Hepatocyte (in vitro differentiated cells): Measurements from ENCODE around the gene TFF1. TPM values are rescaled to one million over a fixed set of nuclear protein-coding genes. Genes with fewer than 3 reads are reported as not detected.
A peak's percentile ranks its signal among the peaks of the same experiment; 100 is the strongest.

Experiments used
- DNase-seq: peaks from one replicate; pipeline ENCODE4 v3.0.0-alpha.2; 2016; ENCODE audit warnings: low spot score
- H2AFZ ChIP-seq: fragments of 200-600 bp; sonication (generic); 2 replicates; pipeline ENCODE4 v1.6.0; 2016; ENCODE audit warnings: antibody characterized with exemption, mild to moderate bottlenecking
- H3K27ac ChIP-seq: fragments of 200-600 bp; sonication (generic); 2 replicates; pipeline ENCODE4 v1.5.1; 2016; ENCODE audit warnings: mild to moderate bottlenecking
- H3K27me3 ChIP-seq: fragments of 200-600 bp; sonication (generic); 2 replicates; pipeline ENCODE4 v1.6.1; 2016
- H3K36me3 ChIP-seq: fragments of 200-600 bp; sonication (generic); replicated peaks from 2 replicates; pipeline ENCODE4 v1.5.1; 2016; ENCODE audit warnings: low read depth; ENCODE audit not compliant: insufficient read depth
- H3K4me1 ChIP-seq: fragments of 200-600 bp; sonication (generic); 2 replicates; pipeline ENCODE4 v1.5.1; 2016; ENCODE audit warnings: mild to moderate bottlenecking, moderate library complexity; ENCODE audit not compliant: insufficient read depth
- H3K4me2 ChIP-seq: fragments of 200-600 bp; sonication (generic); 2 replicates; pipeline ENCODE4 v1.6.0; 2016
- H3K4me3 ChIP-seq: fragments of 200-600 bp; sonication (generic); 2 replicates; pipeline ENCODE4 v1.5.1; 2016; ENCODE audit warnings: mild to moderate bottlenecking
- H3K79me2 ChIP-seq: fragments of 200-600 bp; sonication (generic); 2 replicates; pipeline ENCODE4 v1.6.0; 2017; ENCODE audit warnings: mild to moderate bottlenecking
- H3K9me2 ChIP-seq: fragments of 200-600 bp; sonication (generic); replicated peaks from 2 replicates; pipeline ENCODE4 v1.6.0; 2017; ENCODE audit warnings: mild to moderate bottlenecking; ENCODE audit not compliant: insufficient read depth
- H3K9me3 ChIP-seq: fragments of 200-600 bp; sonication (generic); 2 replicates; pipeline ENCODE4 v1.5.1; 2016; ENCODE audit warnings: low read depth, mild to moderate bottlenecking
- H4K20me1 ChIP-seq: fragments of 200-600 bp; sonication (generic); 2 replicates; pipeline ENCODE4 v1.6.0; 2016; ENCODE audit warnings: mild to moderate bottlenecking; ENCODE audit not compliant: insufficient read depth, poor library complexity, severe bottlenecking
- EZH2 ChIP-seq: fragments of 200-600 bp; sonication (generic); IDR thresholded peaks from 2 replicates; pipeline ENCODE4 v1.6.1; 2016; ENCODE audit warnings: antibody characterized with exemption, mild to moderate bottlenecking, borderline replicate concordance
- EZH2phosphoT487 ChIP-seq: fragments of 200-600 bp; sonication (generic); IDR thresholded peaks from one replicate; pipeline ENCODE4 v1.6.1; 2018; ENCODE audit warnings: antibody characterized with exemption, mild to moderate bottlenecking, low read depth, moderate library complexity; ENCODE audit not compliant: unreplicated experiment, severe bottlenecking
- WGBS: methylation state at CpG from one replicate; pipeline ENCODE4 v1.1.6; 2016; ENCODE audit warnings: low lambda C conversion rate; ENCODE audit errors: missing lambda C conversion rate; 5-methylcytosine and 5-hydroxymethylcytosine counted together
- polyA plus RNA-seq: library from polyadenylated mRNA; unstranded; fragments of >200 nt; fragmentation: Nextera tagmentation; extraction: Ambion mirVana; gene quantifications from 2 replicates; pipeline ENCODE4 v1.2.1, GENCODE V29; 2016
- total RNA-seq: library from RNA; depleted of rRNA; stranded (reverse); fragments of >200 nt; gene quantifications from 2 replicates; pipeline ENCODE4 v1.2.3, GENCODE V29; 2014
- TF ChIP-seq, protein P1 (sequence below): fragments of 200-600 bp; sonication (generic); IDR thresholded peaks from 2 replicates; pipeline ENCODE4 v1.5.1; 2016; ENCODE audit warnings: antibody characterized with exemption, mild to moderate bottlenecking; ENCODE audit not compliant: poor library complexity

The TFF1 gene
- 57.4 and 84.2 TPM in 2 replicates for total RNA-seq
- polyA plus RNA-seq = 140 and 221 TPM in 2 replicates

- Histone ChIP-seq H3K4me2 (no peak within 1 kb of the TSS), H3K79me2 (no peaks in the 10 kb centered on the region), H3K4me3 (no peak within 1 kb of the TSS), H3K9me3 (no peaks in the 10 kb centered on the region), H4K20me1 (no peaks in the 10 kb centered on the region), H3K4me1 (peaks cover 21% of the 10 kb centered on the region), H3K36me3 (no peaks in the 10 kb centered on the region), H3K27me3 (no peaks in the 10 kb centered on the region), H3K27ac (peak within 1 kb of the TSS; percentile 92), H2AFZ (no peak within 1 kb of the TSS), H3K9me2 (no peaks in the 10 kb centered on the region)
- TF ChIP-seq EZH2phosphoT487 (no peak), EZH2 (no peak)
- TF ChIP-seq, protein P1, sequence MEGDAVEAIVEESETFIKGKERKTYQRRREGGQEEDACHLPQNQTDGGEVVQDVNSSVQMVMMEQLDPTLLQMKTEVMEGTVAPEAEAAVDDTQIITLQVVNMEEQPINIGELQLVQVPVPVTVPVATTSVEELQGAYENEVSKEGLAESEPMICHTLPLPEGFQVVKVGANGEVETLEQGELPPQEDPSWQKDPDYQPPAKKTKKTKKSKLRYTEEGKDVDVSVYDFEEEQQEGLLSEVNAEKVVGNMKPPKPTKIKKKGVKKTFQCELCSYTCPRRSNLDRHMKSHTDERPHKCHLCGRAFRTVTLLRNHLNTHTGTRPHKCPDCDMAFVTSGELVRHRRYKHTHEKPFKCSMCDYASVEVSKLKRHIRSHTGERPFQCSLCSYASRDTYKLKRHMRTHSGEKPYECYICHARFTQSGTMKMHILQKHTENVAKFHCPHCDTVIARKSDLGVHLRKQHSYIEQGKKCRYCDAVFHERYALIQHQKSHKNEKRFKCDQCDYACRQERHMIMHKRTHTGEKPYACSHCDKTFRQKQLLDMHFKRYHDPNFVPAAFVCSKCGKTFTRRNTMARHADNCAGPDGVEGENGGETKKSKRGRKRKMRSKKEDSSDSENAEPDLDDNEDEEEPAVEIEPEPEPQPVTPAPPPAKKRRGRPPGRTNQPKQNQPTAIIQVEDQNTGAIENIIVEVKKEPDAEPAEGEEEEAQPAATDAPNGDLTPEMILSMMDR = no peak
- DNase-seq = peak; percentile 84
- WGBS = 34% methylated on average over 19 of the region's 19 CpGs
These were observed at the start of gene TFF1 for GRCh38 chr21:42366292-42367010. TSS of gene TFF1 (minus strand) at chr21:42366535. CDS start at chr21:42366495, 40 bp downstream.

GRCh38 chr21:42414928-42415769, 48.8 kb upstream of the TFF1 start:
- no peak overlapping the region for H3K27ac ChIP-seq
- no peaks in the 10 kb centered on the region for H3K4me1 ChIP-seq
- no peaks in the 10 kb centered on the region for H3K79me2 ChIP-seq
- no peaks in the 10 kb centered on the region for H3K27me3 ChIP-seq
- H3K4me2 ChIP-seq = no peak overlapping the region
- H3K4me3 ChIP-seq = no peak overlapping the region
- DNase-seq = no peak
- H2AFZ ChIP-seq = no peak overlapping the region
- H3K9me3 ChIP-seq = no peaks in the 10 kb centered on the region
- no peaks in the 10 kb centered on the region for H4K20me1 ChIP-seq
- WGBS = 81% methylated on average over 27 of the region's 27 CpGs
- no peaks in the 10 kb centered on the region for H3K9me2 ChIP-seq
- TF ChIP-seq EZH2phosphoT487 (no peak), EZH2 (no peak)
- TF ChIP-seq, protein P1 = no peak
- H3K36me3 ChIP-seq = no peaks in the 10 kb centered on the region

DNA sequence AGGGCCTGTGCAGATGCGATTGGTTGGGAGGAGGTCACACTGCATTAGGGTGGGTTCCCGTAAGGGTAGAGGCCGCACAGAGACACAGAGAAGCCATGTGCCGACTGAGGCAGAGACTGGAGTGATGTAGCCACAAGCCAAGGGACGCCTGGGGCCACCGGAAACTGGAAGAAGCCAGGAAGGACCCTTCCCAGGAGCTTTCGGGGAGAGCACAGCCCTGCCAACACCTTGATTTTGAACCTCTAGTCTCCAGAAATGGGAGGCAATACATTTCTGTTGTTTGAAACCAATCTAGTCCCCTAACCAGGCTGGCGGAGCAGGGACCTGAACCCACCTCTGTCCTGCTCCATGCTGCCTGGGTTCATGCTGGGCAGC, 48.2 kb upstream of the TFF1 start:
- WGBS = 95% methylated on average over 8 of the region's 8 CpGs
- TF ChIP-seq EZH2phosphoT487 (no peak), EZH2 (no peak)
- TF ChIP-seq, protein P1 = no peak

More for the DNA sequence above, 48.2 kb upstream of the TFF1 start:
- Histone ChIP-seq H4K20me1 (no peaks in the 10 kb centered on the region), H3K9me2 (no peaks in the 10 kb centered on the region), H3K4me3 (no peak overlapping the region), H3K27ac (no peak overlapping the region), H3K4me1 (no peaks in the 10 kb centered on the region), H3K27me3 (no peaks in the 10 kb centered on the region), H3K9me3 (no peaks in the 10 kb centered on the region), H3K79me2 (no peaks in the 10 kb centered on the region), H3K36me3 (no peaks in the 10 kb centered on the region), H2AFZ (no peak overlapping the region), H3K4me2 (no peak overlapping the region)
- DNase-seq = no peak
